ENCODE results near the gene CDC42BPA. TPM values are rescaled to one million over a fixed set of nuclear protein-coding genes. Genes with fewer than 3 reads are reported as not detected.

CDC42BPA gene
- total and polyA plus RNA-seq, 2 of the 8 experiments (the other 6 are each of a cell fraction or from before 2014, with no cell fraction given), result 7.1 to 28.5 TPM

GRCh38 chr1:227261501-227261900 lies 56.8 kb downstream of the CDC42BPA start:
- FAIRE-seq, result no peak
- H3K4me1 ChIP-seq (replicated peaks in 1 of 4; ENCODE audit: control insufficient read depth in 3 of 4, insufficient read depth in 4 of 4, low read length in 3 of 4), result peaks cover 2 to 6% (median 6%) of the 10 kb centered on the region in 4 experiments; a peak in 5 of 7 replicates
- H3K14ac ChIP-seq (ENCODE audit: insufficient read length), result no peak overlapping the region
- H3K9me3 ChIP-seq (ENCODE audit: insufficient read depth in 2 of 2, low read depth in 1 of 2, low read length in 1 of 2), result no peaks in the 10 kb centered on the region
- H2BK12ac ChIP-seq (ENCODE audit: low read depth, low read length), result no peak overlapping the region
- H2BK20ac ChIP-seq (ENCODE audit: low read length), result no peak overlapping the region
- ChIA-PET POLR2A (ENCODE audit: partially characterized antibody) (no interaction called here), CTCF (ENCODE audit: partially characterized antibody) (interaction anchor here (0.6 kb wide), 1 partner anchor 39 kb away, joined by 3 read pairs; no protein-coding TSS in a partner anchor)
- H2BK15ac ChIP-seq (ENCODE audit: low read length), result no peak overlapping the region
- no peak overlapping the region for H3K4ac ChIP-seq (replicated peaks; ENCODE audit: insufficient read length, low read depth, low read length)
- H3K4me2 ChIP-seq (ENCODE audit: insufficient read depth in 1 of 2, low read depth in 2 of 2, low read length in 2 of 2), result no peak overlapping the region
- 98% methylated on average over 2 of the region's 2 CpGs; no CpG with 5 or more reads in 1 of the 2 experiments for WGBS, 2 experiments (ENCODE audit: extremely low coverage in 1 of 2, insufficient coverage in 1 of 2, insufficient read length in 1 of 2, insufficient replicate concordance in 2 of 2, low coverage in 1 of 2, low lambda C conversion rate in 2 of 2, missing lambda C conversion rate in 1 of 2)
- H3K27me3 ChIP-seq (replicated peaks in 1 of 4; ENCODE audit: control insufficient read depth in 3 of 4, extremely low read depth in 1 of 4, insufficient read depth in 3 of 4, low read length in 3 of 4), result no peaks in the 10 kb centered on the region
- no peak overlapping the region for H3K23ac ChIP-seq (ENCODE audit: insufficient read length)
- no peak overlapping the region for H3K4me3 ChIP-seq (ENCODE audit: extremely low read depth in 1 of 4, insufficient read depth in 2 of 4, low read depth in 3 of 4, low read length in 4 of 4)
- no peak overlapping the region for H4K5ac ChIP-seq (ENCODE audit: insufficient read length, low read depth, low read length)
- H3K18ac ChIP-seq (ENCODE audit: extremely low read depth, low read length), result no peak overlapping the region
- H3K56ac ChIP-seq (replicated peaks; ENCODE audit: insufficient read length, low read depth, low read length), result no peak overlapping the region
- no peaks in the 10 kb centered on the region for H3K23me2 ChIP-seq (ENCODE audit: low read depth, low read length)
- no peak overlapping the region for H2AK5ac ChIP-seq (ENCODE audit: low read depth, low read length)
- no peak overlapping the region for H4K8ac ChIP-seq (ENCODE audit: extremely low read depth, insufficient read depth, low read length)
- no peak overlapping the region for H2BK120ac ChIP-seq (replicated peaks; ENCODE audit: low read depth, low read length)
- H4K91ac ChIP-seq (replicated peaks; ENCODE audit: insufficient read length, low read length), result no peak overlapping the region
- no peaks in the 10 kb centered on the region for H3K79me1 ChIP-seq (ENCODE audit: low read depth, low read length)
- no peak for DNase-seq (ENCODE audit: low read depth in 1 of 2, low spot score in 2 of 2)
- no peak overlapping the region for H3K27ac ChIP-seq (ENCODE audit: low read depth, low read length)
- no peak overlapping the region for H3K9ac ChIP-seq (replicated peaks in 1 of 4; ENCODE audit: extremely low read depth in 1 of 4, low read depth in 3 of 4, low read length in 3 of 4)
- no peaks in the 10 kb centered on the region for H3K36me3 ChIP-seq (ENCODE audit: control insufficient read depth in 2 of 4, insufficient read depth in 4 of 4, low read length in 3 of 4)
- peaks cover 0 to 79% of the 10 kb centered on the region in 2 experiments; a peak in 2 of 4 replicates for H3K79me2 ChIP-seq (ENCODE audit: control insufficient read depth in 1 of 2, insufficient read depth in 2 of 2, low read length in 2 of 2)
- H2BK5ac ChIP-seq (ENCODE audit: low read depth, low read length), result no peak overlapping the region
- peaks cover 0 to 1% of the 10 kb centered on the region in 2 experiments for H4K20me1 ChIP-seq (replicated peaks in 1 of 2; ENCODE audit: control insufficient read depth in 1 of 2, insufficient read depth in 2 of 2, low read length in 2 of 2)
- H2AFZ ChIP-seq (ENCODE audit: low read length), result no peak overlapping the region
- TF ChIP-seq CHD2 (IDR thresholded peaks at IDR 0.05; ENCODE audit: low read length), result no peak
- no peak for TF ChIP-seq USF2 (IDR thresholded peaks at IDR 0.05; ENCODE audit: low read length)
- no peak for TF ChIP-seq CTCF (IDR thresholded peaks at IDR 0.05; ENCODE audit: control extremely low read depth in 1 of 3, insufficient read depth in 1 of 3, low read depth in 1 of 3, low read length in 3 of 3)
- TF ChIP-seq CREB1 (IDR thresholded peaks at IDR 0.05), result no peak
- no peak for TF ChIP-seq TAF7 (optimal IDR thresholded peaks at IDR 0.05; ENCODE audit: borderline replicate concordance, low read depth, low read length)
- TF ChIP-seq ATF3 (IDR thresholded peaks at IDR 0.05; ENCODE audit: insufficient read depth, low read depth, low read length), result no peak
- TF ChIP-seq FOSL1 (IDR thresholded peaks at IDR 0.05; ENCODE audit: insufficient read depth, low read depth, low read length), result no peak

Measured in H1 (cell line).